H1 (cell line): ENCODE results near the gene TUT7. TPM values are rescaled to one million over a fixed set of nuclear protein-coding genes. Genes with fewer than 3 reads are reported as not detected.

Experiments
- BACH1 ChIP-seq: IDR thresholded peaks from 2 replicates; pipeline ENCODE4 v1.6.1; 2012; ENCODE audit warnings: low read length, improper control_type of control experiment
- BRCA1 ChIP-seq: IDR thresholded peaks from 2 replicates; pipeline ENCODE4 v1.6.1; 2012; ENCODE audit warnings: low read depth, low read length, improper control_type of control experiment
- CHD2 ChIP-seq: IDR thresholded peaks from 2 replicates; pipeline ENCODE4 v1.6.1; 2012; ENCODE audit warnings: low read length, improper control_type of control experiment
- CREB1 ChIP-seq: IDR thresholded peaks from 2 replicates; pipeline ENCODE4 v1.6.1; 2012; ENCODE audit warnings: inconsistent platforms
- EGR1 ChIP-seq: IDR thresholded peaks from 2 replicates; pipeline ENCODE4 v1.6.1; 2011; ENCODE audit warnings: low read depth, low read length, borderline replicate concordance
- EP300 ChIP-seq, 2 experiments: IDR thresholded peaks; 1 replicate in 1 of 2; 2 replicates in 1 of 2; pipeline ENCODE4 v1.6.1; 2011 to 2012; ENCODE audit warnings: low read depth in 2 of 2, low read length in 2 of 2, mild to moderate bottlenecking in 2 of 2, borderline replicate concordance in 1 of 2, inconsistent platforms in 1 of 2, moderate library complexity in 1 of 2
- EZH2 ChIP-seq: fragments of 200-600 bp; sonication (generic); IDR thresholded peaks from 2 replicates; pipeline ENCODE4 v1.7.1; 2012; ENCODE audit warnings: low read depth, mild to moderate bottlenecking, moderate library complexity, low read length, inconsistent platforms; ENCODE audit not compliant: severe bottlenecking
- GABPA ChIP-seq: IDR thresholded peaks from 2 replicates; pipeline ENCODE4 v1.6.1; 2011; ENCODE audit warnings: mild to moderate bottlenecking, low read length, moderate library complexity, borderline replicate concordance; ENCODE audit not compliant: insufficient read depth
- KDM1A ChIP-seq: fragments of 200-600, 300-600 bp; sonication (generic); IDR thresholded peaks from 2 replicates; pipeline ENCODE4 v1.7.1; 2016; ENCODE audit warnings: mild to moderate bottlenecking, low read length, borderline replicate concordance
- KDM4A ChIP-seq: IDR thresholded peaks from one replicate; pipeline ENCODE4 v1.7.1; 2012; ENCODE audit warnings: low read depth, mild to moderate bottlenecking, moderate library complexity, low read length, inconsistent platforms; ENCODE audit not compliant: severe bottlenecking
- POLR2A ChIP-seq, 2 experiments: IDR thresholded peaks; 1 replicate in 1 of 2; 2 replicates in 1 of 2; pipeline ENCODE4 v1.6.1; 2011; ENCODE audit warnings: low read depth in 2 of 2, low read length in 2 of 2, mild to moderate bottlenecking in 2 of 2; ENCODE audit errors: control extremely low read depth in 1 of 2
- POLR2AphosphoS5 ChIP-seq: IDR thresholded peaks from 2 replicates; pipeline ENCODE4 v1.6.1; 2011; ENCODE audit warnings: low read depth, low read length
- RAD21 ChIP-seq, 2 experiments: IDR thresholded peaks in 1 of 2; conservative IDR thresholded peaks in 1 of 2; 2 replicates each; pipeline ENCODE4 v1.6.1; 2011; ENCODE audit warnings: low read depth in 2 of 2, low read length in 2 of 2, improper control_type of control experiment in 1 of 2, inconsistent platforms in 1 of 2, mild to moderate bottlenecking in 1 of 2, moderate library complexity in 1 of 2
- RBBP5 ChIP-seq: IDR thresholded peaks from 2 replicates; pipeline ENCODE4 v1.7.1; 2012; ENCODE audit warnings: low read depth, mild to moderate bottlenecking, inconsistent platforms, low read length, moderate library complexity, borderline replicate concordance
- RXRA ChIP-seq: IDR thresholded peaks from 2 replicates; pipeline ENCODE4 v1.6.1; 2011; ENCODE audit warnings: low read depth, mild to moderate bottlenecking, low read length, moderate library complexity; ENCODE audit not compliant: insufficient read depth
- SIN3A ChIP-seq, 2 experiments: IDR thresholded peaks in 1 of 2; conservative IDR thresholded peaks in 1 of 2; 2 replicates each; pipeline ENCODE4 v1.6.1; 2011 to 2012; ENCODE audit warnings: low read length in 2 of 2, improper control_type of control experiment in 1 of 2, low read depth in 1 of 2, mild to moderate bottlenecking in 1 of 2
- SP4 ChIP-seq: IDR thresholded peaks from 2 replicates; pipeline ENCODE4 v1.6.1; 2012; ENCODE audit warnings: low read length, inconsistent platforms
- SUZ12 ChIP-seq: fragments of 200-600 bp; sonication (generic); IDR thresholded peaks from 2 replicates; pipeline ENCODE4 v1.6.1; 2012; ENCODE audit warnings: mild to moderate bottlenecking, inconsistent platforms, low read length, moderate library complexity, mixed read lengths
- TAF1 ChIP-seq: IDR thresholded peaks from 2 replicates; pipeline ENCODE4 v1.6.1; 2011; ENCODE audit warnings: mild to moderate bottlenecking, low read depth, low read length
- TAF7 ChIP-seq: optimal IDR thresholded peaks from 2 replicates; pipeline ENCODE3; 2011; ENCODE audit warnings: low read depth, mild to moderate bottlenecking, inconsistent platforms, low read length, moderate library complexity, borderline replicate concordance
- TBP ChIP-seq: IDR thresholded peaks from 2 replicates; pipeline ENCODE4 v1.6.1; 2011; ENCODE audit warnings: low read depth, low read length, improper control_type of control experiment
- TEAD4 ChIP-seq: IDR thresholded peaks from 2 replicates; pipeline ENCODE4 v1.6.1; 2012; ENCODE audit warnings: low read depth, low read length, inconsistent platforms, mixed read lengths
- polyA plus RNA-seq, 7 experiments: library from polyadenylated mRNA; depleted of rRNA in 3 of 7; stranded (reverse) in 5 of 7; unstranded in 2 of 7; fragments of >200 nt in 5 of 7; fragments of 200-250 nt in 2 of 7; gene quantifications; 1 replicate in 5 of 7; 2 replicates in 1 of 7; 4 replicates in 1 of 7; pipeline versions ENCODE4 v1.2.1 to v1.2.3, GENCODE V29; 2011 to 2013; ENCODE audit warnings: missing spikeins in 2 of 7, mixed read lengths in 2 of 7
- total RNA-seq: library from RNA; stranded (reverse); fragmentation: NEBNext Ultra II Directional; extraction: Animal tissue kit (Norgen Biotek cat#: 25700); gene quantifications from 2 replicates; pipeline ENCODE4 v1.2.1, GENCODE V29; 2021
- TF ChIP-seq, protein P1 (sequence below): IDR thresholded peaks from 2 replicates; pipeline ENCODE4 v1.6.1; 2012; ENCODE audit warnings: low read length, inconsistent platforms
- TF ChIP-seq, protein P2 (sequence below): IDR thresholded peaks from 2 replicates; pipeline ENCODE4 v1.6.1; 2012; ENCODE audit warnings: inconsistent platforms

Gene TUT7
- total and polyA plus RNA-seq, 2 of the 8 experiments (the other 6 are each of a cell fraction or from before 2014, with no cell fraction given): 4.8 to 19.3 TPM

DNA sequence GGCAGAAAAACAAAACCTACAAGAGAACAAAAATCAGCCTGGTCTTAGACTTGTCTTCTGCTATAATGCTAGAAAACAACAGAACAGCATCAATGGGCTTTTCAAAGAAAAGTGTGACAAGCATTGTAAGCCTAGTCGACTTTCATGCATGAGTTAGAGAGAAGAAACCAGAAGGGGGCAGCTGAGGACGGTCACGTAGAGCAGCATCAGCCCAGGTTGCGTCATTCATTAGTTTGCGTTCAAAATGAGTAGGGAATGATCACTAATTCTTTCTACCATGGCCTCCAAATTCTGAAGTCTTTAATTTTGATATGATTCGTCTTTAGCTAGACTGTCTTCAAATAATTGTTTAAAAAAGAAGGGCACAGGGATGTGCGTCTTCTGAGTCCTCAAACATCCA is 67.2 kb downstream of the TUT7 start (continued):
- TF ChIP-seq EZH2 (no peak), POLR2AphosphoS5 (peak; percentile 30; the same call in 1 of the 2 replicates), TAF1 (peak; percentile 47; the same call in 1 of the 2 replicates), TEAD4 (no peak), EP300 (IDR thresholded peaks at IDR 0.05; ENCODE audit: borderline replicate concordance in 1 of 2, low read depth in 2 of 2, low read length in 2 of 2) (no peak), KDM4A (no peak), CREB1 (peak; percentile 71), BACH1 (no peak), POLR2A (IDR thresholded peaks at IDR 0.05; ENCODE audit: control extremely low read depth in 1 of 2, low read depth in 2 of 2, low read length in 2 of 2) (0 out of 3 replicates have a peak, but pooled peaks of 1 of the 2 experiments have one; percentile 25), RAD21 (IDR thresholded peaks at IDR 0.05 in 1 of 2, conservative IDR thresholded peaks at IDR 0.05 in 1 of 2; ENCODE audit: low read depth in 2 of 2, low read length in 2 of 2) (peak; percentile 48 to 61; a peak in 3 of 4 replicates), SIN3A (conservative IDR thresholded peaks at IDR 0.05 in 1 of 2, IDR thresholded peaks at IDR 0.05 in 1 of 2; ENCODE audit: low read depth in 1 of 2, low read length in 2 of 2) (no peak), RXRA (no peak), SUZ12 (no peak), BRCA1 (no peak), TBP (no peak), GABPA (no peak), SP4 (no peak), CHD2 (no peak), KDM1A (no peak), EGR1 (no peak), RBBP5 (no peak), TAF7 (no peak)
- TF ChIP-seq, protein P1, sequence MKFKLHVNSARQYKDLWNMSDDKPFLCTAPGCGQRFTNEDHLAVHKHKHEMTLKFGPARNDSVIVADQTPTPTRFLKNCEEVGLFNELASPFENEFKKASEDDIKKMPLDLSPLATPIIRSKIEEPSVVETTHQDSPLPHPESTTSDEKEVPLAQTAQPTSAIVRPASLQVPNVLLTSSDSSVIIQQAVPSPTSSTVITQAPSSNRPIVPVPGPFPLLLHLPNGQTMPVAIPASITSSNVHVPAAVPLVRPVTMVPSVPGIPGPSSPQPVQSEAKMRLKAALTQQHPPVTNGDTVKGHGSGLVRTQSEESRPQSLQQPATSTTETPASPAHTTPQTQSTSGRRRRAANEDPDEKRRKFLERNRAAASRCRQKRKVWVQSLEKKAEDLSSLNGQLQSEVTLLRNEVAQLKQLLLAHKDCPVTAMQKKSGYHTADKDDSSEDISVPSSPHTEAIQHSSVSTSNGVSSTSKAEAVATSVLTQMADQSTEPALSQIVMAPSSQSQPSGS: peak; percentile 94
- TF ChIP-seq, protein P2, sequence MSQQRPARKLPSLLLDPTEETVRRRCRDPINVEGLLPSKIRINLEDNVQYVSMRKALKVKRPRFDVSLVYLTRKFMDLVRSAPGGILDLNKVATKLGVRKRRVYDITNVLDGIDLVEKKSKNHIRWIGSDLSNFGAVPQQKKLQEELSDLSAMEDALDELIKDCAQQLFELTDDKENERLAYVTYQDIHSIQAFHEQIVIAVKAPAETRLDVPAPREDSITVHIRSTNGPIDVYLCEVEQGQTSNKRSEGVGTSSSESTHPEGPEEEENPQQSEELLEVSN: no peak
